ENCODE results near the gene COL2A1.

COL2A1 gene

GRCh38 chr12:47980197-47980596 lies 24.1 kb downstream of the COL2A1 start:
- in situ Hi-C loops (cut with MboI; ENCODE audit: low sequenced_read_pairs, unreplicated experiment), result no loop called here
- no peak for DNase-seq (ENCODE audit: low spot score)
- TF ChIP-seq, protein P1, sequence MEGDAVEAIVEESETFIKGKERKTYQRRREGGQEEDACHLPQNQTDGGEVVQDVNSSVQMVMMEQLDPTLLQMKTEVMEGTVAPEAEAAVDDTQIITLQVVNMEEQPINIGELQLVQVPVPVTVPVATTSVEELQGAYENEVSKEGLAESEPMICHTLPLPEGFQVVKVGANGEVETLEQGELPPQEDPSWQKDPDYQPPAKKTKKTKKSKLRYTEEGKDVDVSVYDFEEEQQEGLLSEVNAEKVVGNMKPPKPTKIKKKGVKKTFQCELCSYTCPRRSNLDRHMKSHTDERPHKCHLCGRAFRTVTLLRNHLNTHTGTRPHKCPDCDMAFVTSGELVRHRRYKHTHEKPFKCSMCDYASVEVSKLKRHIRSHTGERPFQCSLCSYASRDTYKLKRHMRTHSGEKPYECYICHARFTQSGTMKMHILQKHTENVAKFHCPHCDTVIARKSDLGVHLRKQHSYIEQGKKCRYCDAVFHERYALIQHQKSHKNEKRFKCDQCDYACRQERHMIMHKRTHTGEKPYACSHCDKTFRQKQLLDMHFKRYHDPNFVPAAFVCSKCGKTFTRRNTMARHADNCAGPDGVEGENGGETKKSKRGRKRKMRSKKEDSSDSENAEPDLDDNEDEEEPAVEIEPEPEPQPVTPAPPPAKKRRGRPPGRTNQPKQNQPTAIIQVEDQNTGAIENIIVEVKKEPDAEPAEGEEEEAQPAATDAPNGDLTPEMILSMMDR (IDR thresholded peaks at IDR 0.05; ENCODE audit: borderline replicate concordance, control extremely low read depth, extremely low read depth, insufficient read depth, missing control alignments), result no peak

- in situ Hi-C loops (cut with MboI; ENCODE audit: low sequenced_read_pairs, unreplicated experiment), result no loop called here
- TF ChIP-seq, protein P1 (IDR thresholded peaks at IDR 0.05; ENCODE audit: borderline replicate concordance, control extremely low read depth, extremely low read depth, insufficient read depth, missing control alignments), result no peak
- DNase-seq (ENCODE audit: low spot score), result no peak
Measured at GRCh38 chr12:47979686-47980085, 24.6 kb downstream of the COL2A1 start.

DNA sequence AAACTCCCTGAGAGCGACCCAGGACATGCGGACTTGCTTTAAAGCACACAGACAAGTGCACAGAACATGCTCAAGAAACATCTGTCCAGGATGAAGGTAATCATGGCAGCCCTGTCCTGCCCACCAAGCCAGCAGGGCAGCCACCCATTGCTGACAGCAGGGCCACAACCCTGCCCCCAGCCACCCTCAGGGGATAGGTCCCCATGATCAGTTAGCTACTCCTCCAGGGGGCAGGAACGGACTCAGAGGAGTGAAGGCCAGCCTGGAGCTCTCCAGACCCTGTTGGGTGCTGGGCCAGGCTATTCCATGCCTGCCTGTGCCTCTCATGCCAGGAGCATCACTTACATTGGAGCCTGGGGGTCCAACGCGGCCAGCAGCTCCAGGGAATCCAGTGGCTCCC lies 25.1 kb downstream of the COL2A1 start:
- DNase-seq (ENCODE audit: low spot score), result no peak
- TF ChIP-seq, protein P1 (IDR thresholded peaks at IDR 0.05; ENCODE audit: borderline replicate concordance, control extremely low read depth, extremely low read depth, insufficient read depth, missing control alignments), result no peak
- in situ Hi-C loops (cut with MboI; ENCODE audit: low sequenced_read_pairs, unreplicated experiment), result no loop called here

DNA sequence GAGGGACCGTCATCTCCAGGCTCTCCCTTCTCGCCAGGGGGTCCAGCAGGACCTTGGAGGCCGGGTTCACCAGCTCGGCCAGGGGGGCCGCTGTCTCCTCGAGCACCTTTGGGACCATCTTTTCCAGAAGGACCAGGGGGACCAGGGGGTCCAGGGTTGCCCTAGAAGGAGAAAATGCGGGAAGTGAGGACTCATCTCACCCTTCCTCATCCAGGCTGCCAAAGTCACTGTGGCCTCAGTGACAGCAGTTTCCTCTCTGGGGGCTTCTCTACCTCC lies 25.7 kb downstream of the COL2A1 start:
- in situ Hi-C loops (cut with MboI; ENCODE audit: low sequenced_read_pairs, unreplicated experiment), result no loop called here
- DNase-seq (ENCODE audit: low spot score), result no peak
- TF ChIP-seq, protein P1 (IDR thresholded peaks at IDR 0.05; ENCODE audit: borderline replicate concordance, control extremely low read depth, extremely low read depth, insufficient read depth, missing control alignments), result no peak

DNA sequence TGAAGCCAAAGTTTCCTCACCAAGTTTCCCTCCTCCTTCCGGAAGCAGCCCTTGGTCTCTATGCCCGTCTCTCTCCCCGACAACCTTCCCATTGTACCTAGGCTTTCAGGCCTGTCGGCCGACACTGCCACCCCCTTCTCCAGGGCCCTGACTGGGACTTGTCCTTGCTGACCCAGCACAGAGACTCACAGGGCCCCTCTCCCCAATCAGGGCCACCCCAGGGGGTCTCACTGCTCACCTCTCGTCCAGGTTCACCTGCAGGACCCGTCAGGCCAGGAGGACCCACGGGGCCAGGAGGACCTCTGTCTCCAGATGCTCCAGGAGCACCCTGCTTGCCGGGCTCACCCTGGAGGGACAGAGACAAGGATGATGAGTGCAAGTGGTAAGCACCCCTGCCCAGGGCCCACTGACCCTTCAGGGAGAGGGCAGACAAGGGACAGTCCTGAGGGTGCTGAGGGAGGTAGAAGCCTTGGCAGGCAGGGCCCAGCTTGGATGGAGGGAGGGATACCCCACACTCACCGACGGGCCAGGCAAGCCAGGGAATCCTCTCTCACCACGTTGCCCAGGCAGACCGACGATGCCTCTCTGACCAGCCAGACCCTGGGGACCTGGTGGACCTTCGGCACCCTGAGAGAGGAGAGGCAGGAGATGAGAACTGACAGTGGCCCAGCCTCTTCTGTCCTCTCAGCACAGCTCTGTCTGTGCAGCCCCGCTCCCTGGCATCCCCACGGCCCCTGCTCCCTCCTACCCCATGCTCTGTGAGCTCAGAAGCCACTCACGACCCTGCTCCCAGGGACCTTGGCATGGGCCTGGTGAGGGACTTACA lies 26.3 kb downstream of the COL2A1 start:
- TF ChIP-seq, protein P1 (IDR thresholded peaks at IDR 0.05; ENCODE audit: borderline replicate concordance, control extremely low read depth, extremely low read depth, insufficient read depth, missing control alignments), result no peak
- in situ Hi-C loops (cut with MboI; ENCODE audit: low sequenced_read_pairs, unreplicated experiment), result no loop called here
- DNase-seq (ENCODE audit: low spot score), result no peak

GRCh38 chr12:47977046-47977771 lies 27.1 kb downstream of the COL2A1 start:
- TF ChIP-seq, protein P1 (IDR thresholded peaks at IDR 0.05; ENCODE audit: borderline replicate concordance, control extremely low read depth, extremely low read depth, insufficient read depth, missing control alignments), result no peak
- in situ Hi-C loops (cut with MboI; ENCODE audit: low sequenced_read_pairs, unreplicated experiment), result no loop called here

More at GRCh38 chr12:47977046-47977771, 27.1 kb downstream of the COL2A1 start:
- DNase-seq (ENCODE audit: low spot score), result no peak

All from GM13976 (cell line).